OCI-LY3 (cell line): Measurements from ENCODE around the gene HINFP.
"Not testable (repeated sequence)": the region's sequence is repeated elsewhere in the genome, so short reads cannot be mapped to it uniquely, and the experiment has no call there.

Experiments
- H2AFZ ChIP-seq: fragments of 200-600, 300-600 bp; shearing (Covaris generic); 2 replicates; pipeline ENCODE4 v1.6.0; 2014; ENCODE audit warnings: antibody characterized with exemption, low read depth, low read length
- H3K27ac ChIP-seq: fragments of 200-600, 300-600 bp; sonication (generic); 2 replicates; pipeline ENCODE4 v1.5.1; 2014; ENCODE audit warnings: mild to moderate bottlenecking, low read length, moderate library complexity, mixed read lengths
- H3K27me3 ChIP-seq: fragments of 200-600, 300-600 bp; sonication (generic); 2 replicates; pipeline ENCODE4 v1.6.1; 2014; ENCODE audit warnings: low read depth, low read length, mixed read lengths
- H3K36me3 ChIP-seq: fragments of 200-600, 300-600 bp; sonication (generic); replicated peaks from 2 replicates; pipeline ENCODE3; 2014; ENCODE audit warnings: low read depth, low read length, mixed read lengths
- H3K4me1 ChIP-seq: fragments of 300-600, 200-600 bp; sonication (generic); 2 replicates; pipeline ENCODE4 v1.6.1; 2014; ENCODE audit warnings: low read length, mixed read lengths
- H3K4me2 ChIP-seq: fragments of 200-600, 300-600 bp; sonication (generic); 2 replicates; pipeline ENCODE4 v1.6.1; 2014; ENCODE audit warnings: low read length, mixed read lengths
- H3K4me3 ChIP-seq: fragments of 300-600, 200-600 bp; sonication (generic); 2 replicates; pipeline ENCODE4 v1.5.1; 2014; ENCODE audit warnings: antibody characterized with exemption, mild to moderate bottlenecking, low read length, moderate library complexity
- H3K79me2 ChIP-seq: fragments of 300-600, 200-600 bp; shearing (Covaris generic); 2 replicates; pipeline ENCODE4 v1.6.1; 2014; ENCODE audit warnings: mild to moderate bottlenecking, low read length, mixed read lengths
- H3K9ac ChIP-seq: fragments of 300-600, 200-600 bp; shearing (Covaris generic); 2 replicates; pipeline ENCODE4 v1.6.0; 2014; ENCODE audit warnings: mild to moderate bottlenecking, low read length, moderate library complexity
- H3K9me3 ChIP-seq: fragments of 200-600, 300-600 bp; shearing (Covaris generic); 2 replicates; pipeline ENCODE4 v1.6.1; 2014; ENCODE audit warnings: low read length, mixed read lengths; ENCODE audit not compliant: insufficient read depth
- H4K20me1 ChIP-seq: fragments of 200-600, 300-600 bp; sonication (generic); 2 replicates; pipeline ENCODE4 v1.6.1; 2016; ENCODE audit warnings: low read length, mixed read lengths; ENCODE audit not compliant: insufficient read depth
- CTCF ChIP-seq: fragments of 200-600, 300-600 bp; sonication (generic); IDR thresholded peaks from 2 replicates; pipeline ENCODE4 v1.5.1; 2014; ENCODE audit warnings: antibody characterized with exemption, low read length, low read depth
- EZH2phosphoT487 ChIP-seq: fragments of 200-600 bp; shearing (Covaris generic); IDR thresholded peaks from 2 replicates; pipeline ENCODE4 v1.6.1; 2018; ENCODE audit warnings: antibody characterized with exemption, mixed run types, low read depth

The HINFP gene

GRCh38 chr11:119126675-119127268 lies 5.4 kb downstream of the HINFP start:
- Histone ChIP-seq H4K20me1 (peaks cover 7% of the 10 kb centered on the region; the same call in 1 of the 2 replicates), H3K79me2 (peaks cover 11% of the 10 kb centered on the region), H3K4me2 (no peak overlapping the region), H2AFZ (no peak overlapping the region), H3K4me3 (no peak overlapping the region), H3K27ac (no peak overlapping the region), H3K27me3 (no peaks in the 10 kb centered on the region), H3K4me1 (peaks cover 7% of the 10 kb centered on the region), H3K9me3 (no peaks in the 10 kb centered on the region), H3K9ac (no peak overlapping the region), H3K36me3 (peaks cover 21% of the 10 kb centered on the region)
- TF ChIP-seq EZH2phosphoT487 (no peak), CTCF (no peak)

- Histone ChIP-seq H2AFZ (no peak overlapping the region), H3K79me2 (no peaks in the 10 kb centered on the region), H3K27ac (no peak overlapping the region), H3K9ac (no peak overlapping the region), H4K20me1 (no peaks in the 10 kb centered on the region), H3K9me3 (no peaks in the 10 kb centered on the region), H3K36me3 (peaks cover 40% of the 10 kb centered on the region), H3K4me1 (no peaks in the 10 kb centered on the region), H3K4me2 (no peak overlapping the region), H3K4me3 (no peak overlapping the region), H3K27me3 (no peaks in the 10 kb centered on the region)
- TF ChIP-seq CTCF (no peak), EZH2phosphoT487 (no peak)
Measured at GRCh38 chr11:119130662-119131061, 9.3 kb downstream of the HINFP start.

- no peak overlapping the region for H2AFZ ChIP-seq
- no peak for TF ChIP-seq EZH2phosphoT487
- peak; percentile 51 for TF ChIP-seq CTCF
Measured at GRCh38 chr11:119134389-119134978, 13.1 kb downstream of the HINFP start.

GRCh38 chr11:119139276-119139675 lies 17.9 kb downstream of the HINFP start:
- H3K9ac ChIP-seq, H3K36me3 ChIP-seq, H3K9me3 ChIP-seq, H3K27me3 ChIP-seq, H3K4me1 ChIP-seq, H3K79me2 ChIP-seq, H2AFZ ChIP-seq, H4K20me1 ChIP-seq, H3K4me2 ChIP-seq, H3K27ac ChIP-seq, H3K4me3 ChIP-seq: not testable (repeated sequence)

More at GRCh38 chr11:119134389-119134978, 13.1 kb downstream of the HINFP start:
- H3K4me1 ChIP-seq = no peaks in the 10 kb centered on the region
- no peak overlapping the region for H3K4me3 ChIP-seq
- no peak overlapping the region for H3K27ac ChIP-seq
- peaks cover 40% of the 10 kb centered on the region for H3K36me3 ChIP-seq
- no peak overlapping the region for H3K4me2 ChIP-seq
- no peaks in the 10 kb centered on the region for H3K9me3 ChIP-seq
- H3K9ac ChIP-seq = no peak overlapping the region
- no peaks in the 10 kb centered on the region for H3K27me3 ChIP-seq
- no peaks in the 10 kb centered on the region for H4K20me1 ChIP-seq
- no peaks in the 10 kb centered on the region for H3K79me2 ChIP-seq
